K562 (cell line): Measurements from ENCODE around the gene ERICH6. TPM values are rescaled to one million over a fixed set of nuclear protein-coding genes. Genes with fewer than 3 reads are reported as not detected.

Experiments used
- ATAC-seq: fragments of 200-7000 bp; cut with Tn5 transposase; 3 replicates; pipeline ENCODE4 v1.9.1; 2020; ENCODE audit warnings: moderate library complexity
- BruUV-seq: library from RNA; stranded (reverse); fragments of 400-500 nt; replicated peaks from 2 replicates; lab custom pipeline; 2021; lab: Mats Ljungman, UMichigan
- CTCF ChIA-PET: fragments of 300-600 bp; formaldehyde crosslinking; extraction: SDS; loops from one replicate; lab custom pipeline; 2021; ENCODE audit warnings: low intra/inter-chr PET ratio; lab: Yijun Ruan, JAX
- POLR2A ChIA-PET: fragments of 300-600, 350-650 bp; sonication (Branson Sonifier 250); formaldehyde crosslinking; extraction: SDS; loops from one replicate; lab custom pipeline; 2021; ENCODE audit warnings: antibody characterized with exemption, inconsistent platforms; lab: Yijun Ruan, JAX
- DNase-seq, 4 experiments: peaks; one replicate each; pipeline versions ENCODE4 v3.0.0 to v3.0.0-alpha.2; 2011 to 2018; ENCODE audit warnings: low spot score in 3 of 4, mixed read lengths in 3 of 4; ENCODE audit errors: extremely low read depth in 1 of 4
- FAIRE-seq: peaks from 2 replicates; lab custom pipeline; 2011; peaks lifted over from hg19 to GRCh38; lab: Jason Lieb, UNC
- H2AFZ ChIP-seq: 2 replicates; pipeline ENCODE4 v1.6.0; 2011; ENCODE audit warnings: low read depth, low read length, control low read depth, inconsistent platforms
- H3K27ac ChIP-seq: fragments of 200-600 bp; 3 replicates; pipeline ENCODE4 v1.8.0; 2011; ENCODE audit warnings: low read depth, mild to moderate bottlenecking, control low read depth, inconsistent platforms, low read length, moderate library complexity, mixed read lengths; ENCODE audit errors: extremely low read depth
- H3K27me3 ChIP-seq, 2 experiments: fragments of 300-600 bp in 1 of 2; 2 replicates in 1 of 2; 3 replicates in 1 of 2; pipeline versions ENCODE4 v1.6.0 to v1.8.0; 2011; ENCODE audit warnings: inconsistent platforms in 2 of 2, low read length in 2 of 2, mild to moderate bottlenecking in 1 of 2, mixed read lengths in 1 of 2, moderate library complexity in 1 of 2; ENCODE audit not compliant: control insufficient read depth in 2 of 2, insufficient read depth in 2 of 2
- H3K36me3 ChIP-seq: fragments of 300-600 bp; 3 replicates; pipeline ENCODE4 v1.8.0; 2011; ENCODE audit warnings: mild to moderate bottlenecking, low read length, inconsistent platforms; ENCODE audit not compliant: control insufficient read depth, insufficient read depth
- H3K4me1 ChIP-seq, 2 experiments: fragments of 200-600 bp in 1 of 2; replicated peaks in 1 of 2; 2 replicates in 1 of 2; 3 replicates in 1 of 2; pipeline versions ENCODE4 v1.5.1 to v1.8.0; 2011; ENCODE audit warnings: inconsistent platforms in 2 of 2, low read length in 2 of 2, mild to moderate bottlenecking in 1 of 2, mixed read lengths in 1 of 2, moderate library complexity in 1 of 2; ENCODE audit not compliant: control insufficient read depth in 2 of 2, insufficient read depth in 2 of 2
- H3K4me2 ChIP-seq: 2 replicates; pipeline ENCODE4 v1.6.1; 2011; ENCODE audit warnings: low read length, control low read depth, inconsistent platforms, mixed read lengths; ENCODE audit not compliant: insufficient read depth
- H3K4me3 ChIP-seq: fragments of 200-600 bp; sonication (generic), shearing (Covaris generic); 2 replicates; pipeline ENCODE4 v1.5.1; 2016; ENCODE audit warnings: control low read depth, inconsistent platforms
- H3K79me2 ChIP-seq: fragments of 200-600 bp; 3 replicates; pipeline ENCODE4 v1.8.0; 2011; ENCODE audit warnings: low read length, inconsistent platforms; ENCODE audit not compliant: control insufficient read depth, insufficient read depth
- H3K9ac ChIP-seq, 2 experiments: 2 replicates each; pipeline versions ENCODE4 v1.6.0 to v1.6.1; 2011; ENCODE audit warnings: low read depth in 2 of 2, low read length in 2 of 2, control low read depth in 1 of 2, inconsistent platforms in 1 of 2, mild to moderate bottlenecking in 1 of 2, mixed read lengths in 1 of 2; ENCODE audit not compliant: insufficient read depth in 1 of 2
- H3K9me1 ChIP-seq: one replicate; pipeline ENCODE4 v1.6.0; 2011; ENCODE audit warnings: inconsistent platforms, mild to moderate bottlenecking, low read length, moderate library complexity; ENCODE audit not compliant: control insufficient read depth, insufficient read depth
- H3K9me3 ChIP-seq: replicated peaks from 2 replicates; pipeline ENCODE4 v1.5.1; 2011; ENCODE audit warnings: low read depth, low read length, inconsistent platforms; ENCODE audit not compliant: control insufficient read depth, insufficient read depth
- H4K20me1 ChIP-seq: replicated peaks from 2 replicates; pipeline ENCODE4 v1.6.1; 2011; ENCODE audit warnings: low read length, inconsistent platforms, mixed read lengths; ENCODE audit not compliant: control insufficient read depth, insufficient read depth
- GABPB1 ChIP-seq: sonication (generic); formaldehyde crosslinking; IDR thresholded peaks from 2 replicates; pipeline ENCODE4 v1.8.0; 2022; ENCODE audit warnings: mild to moderate bottlenecking, missing genetic modification reagents
- IRF2 ChIP-seq: sonication (generic); formaldehyde crosslinking; IDR thresholded peaks from 2 replicates; pipeline ENCODE4 v1.8.1; 2022; ENCODE audit warnings: mild to moderate bottlenecking, missing genetic modification reagents
- KDM4B ChIP-seq, 2 experiments: fragments of 450-650 bp in 1 of 2; sonication (generic) in 1 of 2; IDR thresholded peaks; 2 replicates each; pipeline ENCODE4 v1.6.1; 2016 to 2017; ENCODE audit warnings: borderline replicate concordance in 2 of 2, antibody characterized with exemption in 1 of 2, low read depth in 1 of 2, mild to moderate bottlenecking in 1 of 2
- WGBS: fragments of 100-300 bp; shearing (Covaris generic); methylation state at CpG from one replicate; pipeline ENCODE4 v1.1.6; 2016; ENCODE audit warnings: low coverage, mixed read lengths; ENCODE audit not compliant: insufficient coverage; ENCODE audit errors: missing lambda C conversion rate; 5-methylcytosine and 5-hydroxymethylcytosine counted together
- in situ Hi-C: fragments of 300-500 bp; cut with MboI; formaldehyde crosslinking; loops from 4 replicates; pipeline ENCODE4 v1.15.0; 2018; ENCODE audit warnings: inconsistent platforms, mixed read lengths
- intact Hi-C: fragments of 100-400 bp; cut with micrococcal nuclease; formaldehyde crosslinking; loops from 2 replicates; pipeline ENCODE4 v1.14.2; 2022
- polyA plus RNA-seq, 8 experiments: library from polyadenylated mRNA; depleted of rRNA in 4 of 8; stranded (reverse) in 5 of 8; unstranded in 3 of 8; fragments of >200 nt; fragmentation: Nextera tagmentation in 2 of 8; fragmentation: Illumina TruSeq in 1 of 8; extraction: Ambion mirVana in 2 of 8; extraction: Trizol in 1 of 8; gene quantifications; 2 replicates each; pipeline versions ENCODE4 v1.2.1 to v1.2.3, GENCODE V29; 2011 to 2014; ENCODE audit warnings: inconsistent platforms in 1 of 8, missing spikeins in 1 of 8
- total RNA-seq, 7 experiments: library from RNA; depleted of rRNA in 6 of 7; stranded (reverse); fragments of >200 nt in 6 of 7; fragmentation: Illumina TruSeq in 2 of 7; extraction: Trizol in 2 of 7; gene quantifications; 2 replicates each; pipeline versions ENCODE4 v1.2.1 to v1.2.3, GENCODE V29; 2011 to 2021; ENCODE audit warnings: low replicate concordance in 1 of 7
- TF ChIP-seq, protein P1 (sequence below): fragments of 450-650 bp; IDR thresholded peaks from 2 replicates; pipeline ENCODE4 v1.6.1; 2018; ENCODE audit not compliant: partially characterized antibody
- TF ChIP-seq, protein P2 (sequence below): sonication (generic); formaldehyde crosslinking; IDR thresholded peaks from 2 replicates; pipeline ENCODE4 v1.5.0; 2020; ENCODE audit warnings: missing genetic modification reagents

The ERICH6 gene
- total and polyA plus RNA-seq, 9 of the 15 experiments (the other 6 are each of a cell fraction or from before 2014, with no cell fraction given): not detected

DNA sequence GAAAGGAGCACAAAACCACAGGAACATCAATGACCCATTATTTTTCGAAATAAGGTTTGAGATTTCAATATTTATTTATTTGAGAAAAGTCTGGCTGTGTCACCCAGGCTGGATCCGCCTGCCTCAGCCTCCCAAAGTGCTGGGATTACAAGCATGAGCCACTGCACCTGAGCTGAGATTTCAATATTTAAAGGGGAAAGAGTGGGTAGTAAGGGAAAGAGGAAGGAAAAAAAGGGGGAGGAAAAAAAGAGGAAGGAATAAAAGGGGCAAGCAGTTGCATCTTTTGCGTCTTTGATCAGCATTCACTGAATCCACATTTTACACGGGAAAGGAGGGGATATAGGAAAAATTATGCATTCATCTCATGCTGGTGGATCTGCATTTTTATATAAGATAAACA, 47.4 kb downstream of the ERICH6 start:
- H3K9ac ChIP-seq: no peak overlapping the region

More for the DNA sequence above, 47.4 kb downstream of the ERICH6 start:
- H3K4me3 ChIP-seq: no peak overlapping the region
- POLR2A ChIA-PET: interaction anchor here (1.1 kb wide), 1 partner anchor 9 kb away, joined by 3 read pairs; no protein-coding TSS in a partner anchor
- H3K9me1 ChIP-seq: no peaks in the 10 kb centered on the region
- FAIRE-seq (no peak), ATAC-seq (no peak), DNase-seq (no peak)
- no peak overlapping the region for H3K4me2 ChIP-seq
- H2AFZ ChIP-seq: no peak overlapping the region
- H3K79me2 ChIP-seq: no peaks in the 10 kb centered on the region
- BruUV-seq: no TSS peak
- 27% methylated on average over 4 of the region's 4 CpGs for WGBS
- intact Hi-C loops: no loop called here
- no peak overlapping the region for H3K27ac ChIP-seq
- in situ Hi-C loops: no loop called here
- no peaks in the 10 kb centered on the region for H3K36me3 ChIP-seq
- no peaks in the 10 kb centered on the region for H4K20me1 ChIP-seq
- no peaks in the 10 kb centered on the region for H3K9me3 ChIP-seq
- CTCF ChIA-PET: no interaction called here
- H3K27me3 ChIP-seq: no peaks in the 10 kb centered on the region; a peak in 1 of 5 replicates
- TF ChIP-seq KDM4B (IDR thresholded peaks at IDR 0.05; ENCODE audit: borderline replicate concordance in 2 of 2, low read depth in 1 of 2) (no peak), IRF2 (CRISPR knock-in tag) (no peak), GABPB1 (CRISPR knock-in tag) (no peak)
- TF ChIP-seq, protein P1, sequence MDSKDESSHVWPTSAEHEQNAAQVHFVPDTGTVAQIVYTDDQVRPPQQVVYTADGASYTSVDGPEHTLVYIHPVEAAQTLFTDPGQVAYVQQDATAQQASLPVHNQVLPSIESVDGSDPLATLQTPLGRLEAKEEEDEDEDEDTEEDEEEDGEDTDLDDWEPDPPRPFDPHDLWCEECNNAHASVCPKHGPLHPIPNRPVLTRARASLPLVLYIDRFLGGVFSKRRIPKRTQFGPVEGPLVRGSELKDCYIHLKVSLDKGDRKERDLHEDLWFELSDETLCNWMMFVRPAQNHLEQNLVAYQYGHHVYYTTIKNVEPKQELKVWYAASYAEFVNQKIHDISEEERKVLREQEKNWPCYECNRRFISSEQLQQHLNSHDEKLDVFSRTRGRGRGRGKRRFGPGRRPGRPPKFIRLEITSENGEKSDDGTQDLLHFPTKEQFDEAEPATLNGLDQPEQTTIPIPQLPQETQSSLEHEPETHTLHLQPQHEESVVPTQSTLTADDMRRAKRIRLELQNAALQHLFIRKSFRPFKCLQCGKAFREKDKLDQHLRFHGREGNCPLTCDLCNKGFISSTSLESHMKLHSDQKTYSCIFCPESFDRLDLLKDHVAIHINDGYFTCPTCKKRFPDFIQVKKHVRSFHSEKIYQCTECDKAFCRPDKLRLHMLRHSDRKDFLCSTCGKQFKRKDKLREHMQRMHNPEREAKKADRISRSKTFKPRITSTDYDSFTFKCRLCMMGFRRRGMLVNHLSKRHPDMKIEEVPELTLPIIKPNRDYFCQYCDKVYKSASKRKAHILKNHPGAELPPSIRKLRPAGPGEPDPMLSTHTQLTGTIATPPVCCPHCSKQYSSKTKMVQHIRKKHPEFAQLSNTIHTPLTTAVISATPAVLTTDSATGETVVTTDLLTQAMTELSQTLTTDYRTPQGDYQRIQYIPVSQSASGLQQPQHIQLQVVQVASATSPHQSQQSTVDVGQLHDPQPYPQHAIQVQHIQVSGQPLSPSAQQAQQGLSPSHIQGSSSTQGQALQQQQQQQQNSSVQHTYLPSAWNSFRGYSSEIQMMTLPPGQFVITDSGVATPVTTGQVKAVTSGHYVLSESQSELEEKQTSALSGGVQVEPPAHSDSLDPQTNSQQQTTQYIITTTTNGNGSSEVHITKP: no peak
- TF ChIP-seq, protein P2, sequence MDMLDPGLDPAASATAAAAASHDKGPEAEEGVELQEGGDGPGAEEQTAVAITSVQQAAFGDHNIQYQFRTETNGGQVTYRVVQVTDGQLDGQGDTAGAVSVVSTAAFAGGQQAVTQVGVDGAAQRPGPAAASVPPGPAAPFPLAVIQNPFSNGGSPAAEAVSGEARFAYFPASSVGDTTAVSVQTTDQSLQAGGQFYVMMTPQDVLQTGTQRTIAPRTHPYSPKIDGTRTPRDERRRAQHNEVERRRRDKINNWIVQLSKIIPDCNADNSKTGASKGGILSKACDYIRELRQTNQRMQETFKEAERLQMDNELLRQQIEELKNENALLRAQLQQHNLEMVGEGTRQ: no peak
- no peaks in the 10 kb centered on the region; a peak in 1 of 5 replicates for H3K4me1 ChIP-seq
